SH-SY5Y (cell line): ENCODE results near the gene NHLRC4.

ENCODE experiments used
- GATA2 ChIP-seq: IDR thresholded peaks from 2 replicates; pipeline ENCODE4 v1.6.1; 2011; ENCODE audit warnings: mild to moderate bottlenecking, low read depth, low read length
- GATA3 ChIP-seq: IDR thresholded peaks from 2 replicates; pipeline ENCODE4 v1.6.1; 2011; ENCODE audit warnings: low read depth, mild to moderate bottlenecking, low read length, moderate library complexity

DNA sequence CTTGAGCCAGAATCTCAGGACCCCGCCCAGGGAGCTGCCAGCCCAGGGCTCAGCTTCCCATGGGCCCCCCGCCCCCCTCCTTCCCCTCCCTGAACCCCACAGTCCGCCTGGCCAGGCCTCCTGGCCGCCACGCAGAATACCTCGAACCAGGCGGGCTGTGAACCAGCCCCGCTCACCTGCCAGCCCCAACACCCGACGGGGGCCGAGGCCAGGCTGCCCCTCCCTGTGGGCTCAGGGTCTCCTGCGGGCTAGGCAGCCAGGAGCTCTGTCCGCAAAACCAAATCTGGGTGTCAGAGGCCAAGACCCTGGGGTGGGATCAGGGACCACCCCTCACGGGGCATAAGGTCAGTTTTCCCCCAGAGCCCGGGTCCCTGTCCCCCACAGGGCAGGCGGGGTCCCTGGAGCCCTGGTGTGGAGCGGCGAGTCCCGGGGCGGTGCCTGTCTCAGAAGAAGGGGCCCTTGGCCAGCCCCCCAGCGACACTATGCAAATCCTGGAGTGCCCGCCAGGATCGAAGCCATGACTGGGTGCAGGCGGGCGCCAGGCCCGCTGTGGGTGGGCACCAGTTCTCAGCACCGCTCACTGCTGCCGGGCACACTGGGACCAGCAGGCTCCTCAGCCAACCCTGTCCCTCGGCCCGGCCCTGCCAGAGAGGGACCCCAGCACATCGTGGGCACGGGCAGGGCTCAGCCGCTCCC, 13.1 kb upstream of the NHLRC4 start:
- TF ChIP-seq GATA2 (no peak), GATA3 (no peak)
